CD4-positive, alpha-beta T cell treated with Interleukin-15 for 4 hours (primary cell): Measurements from ENCODE around the gene SDK2.

ENCODE experiments used
- DNase-seq: peaks from one replicate; pipeline ENCODE4 v3.0.0-alpha.2; 2020; ENCODE audit warnings: low spot score

The SDK2 gene

DNA sequence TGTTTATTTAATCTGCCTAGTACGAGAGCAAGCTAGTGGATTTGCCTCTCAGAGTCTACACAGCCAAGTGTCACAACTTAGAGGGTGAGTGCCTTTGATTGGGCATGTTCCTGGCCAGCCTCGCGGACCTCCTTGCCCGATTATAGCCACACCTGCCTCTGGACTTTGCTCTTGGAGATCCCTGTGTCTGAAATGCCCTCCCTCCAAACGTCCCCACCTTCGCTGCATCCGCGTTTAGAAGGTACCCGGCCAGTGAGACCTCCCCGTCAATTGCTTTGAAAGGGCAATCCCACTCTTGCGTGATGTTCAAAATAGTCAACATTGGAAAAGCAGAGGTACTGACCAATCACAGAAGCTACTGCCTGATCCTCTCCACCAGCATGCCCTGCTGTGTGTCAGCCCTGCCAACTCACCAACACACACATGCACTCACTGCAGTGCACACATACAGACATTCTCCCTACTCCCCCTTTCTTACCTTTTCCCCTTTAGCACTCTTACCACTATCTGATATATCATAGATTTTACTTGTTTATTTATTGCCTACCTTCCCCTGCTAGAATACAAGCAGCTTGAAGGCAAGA, 6.5 kb upstream of the SDK2 start:
- no peak for DNase-seq

DNA sequence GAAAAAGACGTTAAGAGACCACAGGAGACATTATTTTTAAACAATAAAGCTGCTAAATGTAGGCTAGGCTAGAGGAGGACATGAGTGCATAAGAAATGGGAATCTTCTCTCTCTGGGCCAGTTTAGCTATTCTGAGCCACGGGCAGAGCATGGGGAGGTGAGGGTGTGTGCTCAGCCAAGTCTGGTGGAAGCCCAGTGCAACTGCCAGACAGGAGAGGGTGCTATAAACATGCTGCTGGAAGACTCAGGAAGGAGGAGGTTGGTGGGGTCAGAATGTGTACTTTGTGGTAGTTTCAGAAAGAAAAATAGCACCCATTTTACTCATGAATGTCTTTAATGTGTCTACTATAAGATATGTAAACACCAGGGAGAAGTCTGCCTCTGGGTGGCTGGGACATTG, 5.9 kb upstream of the SDK2 start:
- no peak for DNase-seq

DNA sequence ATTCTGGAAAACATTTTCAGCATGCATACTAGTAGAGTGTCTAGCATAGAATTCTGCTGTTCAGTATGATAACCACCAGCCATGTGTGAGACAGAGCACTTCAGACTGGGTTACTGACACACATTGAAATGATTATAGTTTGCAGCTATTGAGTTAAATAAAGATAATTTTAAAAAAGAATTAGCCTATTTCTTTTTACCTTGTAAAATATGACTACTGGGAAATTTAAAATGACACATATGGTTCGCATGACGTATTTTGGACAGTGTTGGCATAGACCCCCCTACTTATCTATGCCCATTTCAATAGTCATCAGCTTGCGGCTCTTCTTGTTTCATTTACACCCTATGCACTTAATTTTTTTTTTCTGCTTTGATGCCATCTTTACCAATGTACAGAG, 4.7 kb upstream of the SDK2 start:
- DNase-seq: no peak

DNA sequence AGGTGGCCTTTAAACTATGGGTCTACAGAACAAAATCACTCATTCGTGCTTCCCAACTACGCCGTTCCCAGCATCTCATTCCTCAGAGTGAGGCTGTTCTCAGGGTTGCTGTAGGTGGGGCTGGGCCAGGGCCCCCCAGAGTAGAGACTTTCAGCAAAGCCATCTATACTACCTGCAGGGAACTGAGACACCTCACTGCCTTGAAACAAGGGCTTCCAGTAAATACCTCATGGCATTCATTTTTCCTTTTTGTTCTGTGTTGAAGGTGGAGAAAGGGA, 4.2 kb upstream of the SDK2 start:
- DNase-seq: no peak

DNA sequence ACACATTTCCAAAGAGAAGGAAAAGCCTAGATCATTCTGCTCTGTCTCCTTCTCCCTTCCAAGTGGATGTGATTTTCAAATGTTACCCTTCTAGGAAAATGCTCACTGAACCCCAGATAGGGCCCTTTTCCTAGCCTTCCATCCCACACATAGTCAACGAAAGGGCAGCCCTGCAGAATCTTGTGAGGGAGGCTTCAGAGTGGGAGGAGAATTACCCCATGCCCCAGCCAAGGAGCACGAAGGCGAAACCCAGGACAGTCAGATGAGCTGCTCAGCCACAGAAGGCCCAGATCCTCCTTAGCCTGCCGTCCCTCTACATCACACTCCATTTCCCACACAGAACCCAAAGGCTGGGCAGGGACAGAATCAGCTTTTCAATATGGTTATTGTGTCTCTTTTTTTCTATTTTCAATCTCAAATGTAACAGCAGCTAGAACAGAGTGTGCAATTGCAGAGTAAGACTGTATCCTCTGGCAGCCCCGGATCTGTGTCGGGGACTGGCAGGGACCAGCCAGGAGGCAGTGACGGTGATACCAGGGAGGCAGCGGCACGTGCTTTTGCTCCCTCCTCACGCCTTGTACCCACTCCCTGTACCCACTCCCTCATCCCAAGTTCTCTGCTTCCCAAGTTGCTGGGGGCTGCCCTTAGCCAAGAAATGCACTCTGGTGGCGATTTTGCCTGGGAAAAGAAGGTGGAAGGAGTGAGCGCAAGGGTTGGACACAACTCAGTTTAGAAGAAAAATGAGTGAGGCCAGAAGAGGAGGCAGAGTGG, 3.7 kb upstream of the SDK2 start:
- DNase-seq: no peak

DNA sequence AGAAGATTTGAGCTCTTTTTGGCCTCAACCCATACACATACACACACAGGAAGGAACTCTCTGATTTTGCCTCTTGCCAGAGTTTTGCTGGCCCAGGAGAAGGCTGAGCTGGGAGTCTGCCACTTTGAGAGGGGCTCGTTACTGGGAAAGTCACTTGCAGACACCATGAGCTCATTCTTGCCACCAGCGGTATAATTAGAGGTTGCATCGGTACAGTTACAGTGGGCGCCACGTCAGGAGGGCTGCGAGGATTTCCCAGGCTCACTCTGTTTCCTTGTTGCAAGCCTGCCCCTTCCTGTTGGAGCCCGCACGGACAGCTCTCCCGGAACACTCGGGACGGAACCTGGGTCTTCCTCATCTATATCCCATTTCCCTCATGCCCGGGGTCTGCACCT, 3.1 kb upstream of the SDK2 start:
- DNase-seq: no peak

DNA sequence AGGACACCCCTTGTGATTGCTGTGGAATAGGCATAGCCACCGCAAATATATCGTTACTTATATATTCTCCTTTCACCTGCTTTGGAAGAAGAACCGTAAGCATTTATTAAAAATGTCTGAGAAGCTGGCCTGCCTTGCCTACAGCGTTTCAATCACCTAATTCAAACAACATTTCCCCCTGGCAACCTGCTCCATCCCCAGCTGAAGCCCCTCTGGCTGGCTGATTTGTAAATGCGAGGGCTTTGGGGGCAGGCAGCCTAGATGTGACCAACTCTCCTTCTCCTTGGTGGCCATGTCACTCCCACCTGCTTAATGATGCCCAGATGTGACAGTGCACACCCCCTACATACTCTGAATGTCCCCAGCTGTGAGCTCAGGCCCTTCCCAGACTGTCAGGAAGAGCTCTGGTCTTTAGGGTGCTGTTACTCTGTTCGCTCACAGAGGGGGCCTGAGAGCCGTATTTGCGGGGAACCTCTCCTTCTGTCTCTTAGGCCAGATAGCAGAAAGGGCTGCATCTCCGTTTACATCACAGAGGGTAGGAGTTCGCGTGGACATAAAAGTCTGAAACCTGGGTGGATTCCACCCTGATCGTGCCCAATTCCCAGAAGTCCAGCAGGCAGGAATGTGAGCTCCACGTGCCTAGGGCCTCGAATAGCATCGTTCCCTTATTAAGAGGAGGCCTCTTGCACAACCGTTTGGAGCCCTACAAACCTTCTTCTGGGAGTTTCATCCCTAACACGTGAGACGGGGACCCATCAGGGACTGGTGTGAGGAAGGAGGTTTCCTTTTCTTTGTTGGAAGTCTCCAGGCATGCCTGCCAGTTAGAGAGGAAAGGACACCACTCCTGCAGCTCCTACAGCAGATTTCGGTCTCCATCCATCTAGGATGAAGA, 2.4 kb upstream of the SDK2 start:
- no peak for DNase-seq

DNA sequence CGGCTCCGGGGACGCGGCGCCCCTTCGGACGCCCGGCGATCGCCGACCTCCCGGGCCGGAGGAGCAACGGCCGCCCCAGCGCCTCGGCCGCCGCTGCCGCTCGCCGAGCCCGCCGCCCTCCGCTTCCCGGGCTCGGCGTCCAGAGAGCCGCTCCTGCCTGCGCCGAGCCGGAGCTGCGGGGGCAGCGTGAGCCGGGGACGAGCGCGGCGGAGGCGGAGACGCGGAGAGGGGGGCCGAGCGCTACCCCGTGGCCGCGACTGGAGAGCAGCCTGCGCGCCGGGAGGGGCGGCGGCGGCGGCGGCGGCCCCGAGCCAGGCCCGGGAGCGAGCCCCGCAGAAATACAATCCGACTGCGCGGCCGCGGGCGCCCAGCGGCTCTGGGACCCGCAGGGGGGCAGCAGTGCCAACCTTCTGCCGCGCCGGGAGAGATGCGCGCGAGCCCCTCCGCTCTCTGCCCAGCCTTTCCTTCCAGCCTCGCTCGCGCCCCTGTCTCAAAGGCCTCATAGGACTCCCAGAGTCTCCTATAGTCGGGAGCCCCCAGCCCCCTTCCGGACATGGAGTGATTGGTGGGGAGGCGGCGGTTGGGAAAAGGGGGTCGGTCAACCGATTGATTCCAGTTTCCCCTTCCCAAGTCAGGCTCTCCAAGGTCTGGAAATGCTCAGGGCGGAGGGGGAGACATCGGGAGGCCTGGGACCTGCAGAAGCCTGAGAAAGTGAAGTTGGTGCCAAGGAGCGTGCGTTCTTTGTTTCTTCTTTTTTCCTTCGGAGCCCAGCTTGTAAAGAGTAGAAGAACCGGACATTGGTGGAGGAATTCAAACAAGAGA, 1.0 kb upstream of the SDK2 start:
- no peak for DNase-seq

DNA sequence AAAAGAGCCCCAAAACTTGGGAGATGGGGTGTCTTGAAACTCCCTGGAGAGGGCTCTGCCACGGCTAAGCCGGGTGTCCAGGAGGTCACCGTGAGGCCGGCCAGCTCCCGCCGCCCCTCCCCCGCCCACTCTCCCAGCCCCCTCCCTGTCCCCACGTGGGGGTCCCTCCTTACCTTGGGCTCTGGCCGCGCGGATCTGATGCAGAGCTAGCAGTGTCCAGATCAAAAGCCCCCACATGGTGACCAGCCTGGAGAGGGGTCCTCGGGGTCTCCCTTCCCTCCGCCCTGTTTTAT, 447 bp downstream of the SDK2 start:
- no peak for DNase-seq

DNA sequence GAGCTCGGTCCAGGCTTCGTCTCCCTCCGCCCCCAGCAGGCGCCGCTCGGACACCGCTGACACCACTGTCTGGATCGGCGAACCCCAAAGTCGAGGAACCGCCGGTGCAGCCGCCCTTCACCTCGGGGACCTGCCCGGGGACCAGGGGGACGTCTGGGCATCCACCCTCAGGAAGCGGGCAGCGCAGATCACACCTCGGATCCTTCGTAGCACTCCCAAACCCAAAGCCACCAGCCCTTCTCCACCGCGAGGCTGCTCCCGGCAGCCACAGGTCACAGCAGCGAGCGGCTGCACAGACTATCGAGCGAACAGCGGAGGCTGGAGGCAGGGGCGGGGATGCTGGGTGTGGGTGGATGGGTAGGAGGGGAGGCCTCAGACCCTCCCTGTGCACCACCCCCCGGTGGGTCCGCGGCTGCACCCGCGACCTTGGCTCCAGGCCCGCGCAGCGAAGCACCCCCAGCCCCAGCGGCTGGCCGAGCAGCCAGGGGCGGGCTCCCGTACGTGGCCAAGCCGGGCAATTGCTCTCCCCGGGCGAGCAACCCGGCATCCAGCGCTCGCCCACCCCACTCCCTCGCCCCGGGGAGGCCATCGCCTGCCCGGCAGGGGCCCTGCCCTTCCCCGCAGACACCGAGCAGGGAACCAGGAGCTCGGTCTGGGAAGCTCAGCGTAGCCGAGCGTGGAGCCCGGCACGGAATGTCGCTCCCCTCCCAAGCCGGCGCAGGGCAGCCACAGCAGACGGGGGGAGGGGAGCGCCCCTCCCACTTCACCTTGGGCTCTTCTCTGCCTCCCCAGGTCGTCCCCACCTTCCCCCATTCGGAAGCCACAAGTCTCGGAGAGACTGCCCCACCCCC, 1.0 kb downstream of the SDK2 start:
- DNase-seq: no peak

DNA sequence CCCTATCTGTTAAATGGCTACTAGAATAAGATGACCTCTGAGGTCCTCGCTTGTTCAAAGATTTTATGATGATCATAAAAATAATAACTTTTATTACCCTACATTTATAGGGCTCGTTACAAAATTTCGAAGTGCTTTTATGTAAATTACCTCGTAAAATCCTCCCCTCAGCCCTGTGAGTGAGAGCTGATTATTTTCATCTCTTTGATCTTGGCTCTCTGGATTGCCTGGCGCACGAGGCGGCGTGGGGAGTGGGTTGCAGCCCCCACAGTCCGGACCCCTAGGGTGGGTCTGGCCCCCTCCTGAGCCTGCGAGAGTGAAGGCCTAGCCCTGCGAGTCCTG, 1.6 kb downstream of the SDK2 start:
- DNase-seq: no peak

DNA sequence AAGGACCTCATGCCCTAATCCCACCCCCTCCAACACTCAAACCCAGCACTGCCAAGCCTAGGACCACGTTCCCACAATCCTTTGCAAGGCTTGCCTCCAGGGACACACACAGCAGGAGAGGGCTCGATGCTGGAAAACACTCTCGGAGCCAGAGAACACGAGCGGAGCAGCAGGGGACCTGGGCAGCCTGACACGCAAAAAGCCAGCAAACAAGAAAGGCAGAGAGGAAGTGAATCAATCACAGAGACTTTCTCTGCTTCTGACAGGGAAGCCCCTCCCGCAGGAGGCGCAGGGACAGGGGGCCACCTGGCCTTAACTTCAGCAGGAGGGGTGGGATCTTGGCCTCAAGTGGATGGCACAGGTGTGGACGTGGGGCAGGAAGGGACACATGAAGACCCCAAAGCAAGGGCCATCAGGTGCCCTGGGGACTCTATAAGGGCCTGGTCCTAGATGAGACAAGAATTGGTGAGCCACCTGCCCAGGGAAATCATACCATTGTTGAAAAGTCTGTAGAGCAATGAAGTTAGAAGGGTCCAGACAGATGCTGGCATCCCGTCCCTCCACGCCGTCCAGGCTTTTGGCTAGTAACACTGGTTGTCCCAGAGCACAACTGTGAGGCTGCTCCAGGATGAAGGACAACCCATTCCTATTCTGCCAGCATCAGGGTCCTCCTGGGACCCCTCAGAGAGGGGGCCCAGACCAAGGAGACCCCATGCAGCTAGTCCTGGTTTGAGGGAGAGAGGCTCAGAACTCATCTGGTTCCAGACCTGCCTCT, 2.2 kb downstream of the SDK2 start:
- DNase-seq: no peak

DNA sequence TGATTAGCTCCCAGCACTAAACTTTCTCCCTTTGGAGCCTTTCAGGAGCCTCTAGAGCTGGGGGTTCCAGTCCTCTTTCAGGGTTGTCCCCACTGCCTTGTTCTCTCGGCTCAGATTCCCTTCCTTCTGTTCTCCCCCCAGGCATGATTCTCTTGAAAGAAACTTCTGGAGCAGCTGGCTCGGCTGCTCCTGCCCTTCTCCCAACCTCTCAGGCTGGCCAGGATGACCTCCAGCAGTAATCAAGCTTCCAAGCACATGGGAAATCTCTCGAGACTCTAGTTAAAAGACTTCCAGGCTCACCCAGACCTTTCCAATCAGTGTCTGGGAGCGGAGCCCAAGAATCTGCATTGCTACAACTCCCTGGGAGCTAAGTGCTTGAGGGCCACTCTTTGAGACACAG, 3.6 kb downstream of the SDK2 start:
- DNase-seq: no peak

DNA sequence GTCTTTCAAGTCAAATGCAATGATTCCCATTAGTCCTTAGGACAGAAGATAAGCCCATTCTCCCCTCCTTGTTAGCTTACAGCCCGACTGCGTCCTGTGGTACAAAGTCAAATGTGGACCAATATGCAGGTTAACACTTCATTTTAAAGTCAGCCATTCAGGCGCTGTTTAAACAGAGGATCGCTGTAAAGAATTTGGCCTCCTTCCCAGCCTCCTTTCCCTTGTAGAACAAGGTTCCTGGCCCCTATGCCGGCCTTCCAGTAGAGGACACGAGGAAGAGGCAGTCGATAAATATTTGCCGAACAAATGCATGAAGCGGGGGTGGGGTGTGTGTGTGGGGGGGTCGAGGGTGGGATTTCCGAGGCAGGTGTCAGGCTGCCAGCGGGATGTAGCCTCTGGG, 4.3 kb downstream of the SDK2 start:
- DNase-seq: no peak

DNA sequence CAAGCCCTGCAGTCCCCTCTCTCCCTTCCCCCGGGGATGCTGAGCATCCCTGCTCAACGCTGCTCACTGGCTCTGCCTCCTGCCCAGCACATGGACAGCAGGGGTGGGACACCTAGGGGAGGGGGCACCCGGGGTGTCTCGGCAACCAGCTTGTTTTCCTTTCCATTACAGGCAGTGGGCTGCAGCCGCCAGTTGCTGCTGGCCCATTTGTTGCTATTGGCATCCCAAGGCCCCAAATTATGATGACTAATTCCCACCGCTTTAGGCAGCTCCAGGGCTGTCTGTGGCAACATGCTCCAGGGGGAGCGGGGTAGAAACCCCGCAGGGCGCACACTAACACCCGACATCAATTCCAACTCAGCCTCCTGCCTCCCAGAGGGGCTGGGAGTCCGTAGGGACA, 4.9 kb downstream of the SDK2 start:
- no peak for DNase-seq

DNA sequence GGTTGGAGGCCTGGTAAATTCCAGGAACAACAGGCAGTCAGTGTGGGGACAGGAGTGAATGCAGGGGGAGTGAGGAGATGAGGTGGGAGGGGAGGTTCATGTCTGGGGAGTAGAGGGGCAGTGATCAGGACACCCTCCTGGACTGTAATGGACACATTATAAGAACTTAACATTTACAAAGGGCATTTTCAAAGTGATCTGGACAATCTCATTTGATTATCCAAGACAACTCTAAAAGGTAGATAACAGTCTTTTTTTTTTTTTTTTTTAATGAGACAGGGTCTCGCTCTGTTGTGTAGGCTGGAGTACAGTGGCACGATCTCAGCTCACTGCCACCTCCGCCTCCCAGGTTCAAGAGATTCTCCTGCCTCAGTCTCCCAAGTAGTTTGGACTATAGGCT, 5.7 kb downstream of the SDK2 start:
- DNase-seq: no peak

DNA sequence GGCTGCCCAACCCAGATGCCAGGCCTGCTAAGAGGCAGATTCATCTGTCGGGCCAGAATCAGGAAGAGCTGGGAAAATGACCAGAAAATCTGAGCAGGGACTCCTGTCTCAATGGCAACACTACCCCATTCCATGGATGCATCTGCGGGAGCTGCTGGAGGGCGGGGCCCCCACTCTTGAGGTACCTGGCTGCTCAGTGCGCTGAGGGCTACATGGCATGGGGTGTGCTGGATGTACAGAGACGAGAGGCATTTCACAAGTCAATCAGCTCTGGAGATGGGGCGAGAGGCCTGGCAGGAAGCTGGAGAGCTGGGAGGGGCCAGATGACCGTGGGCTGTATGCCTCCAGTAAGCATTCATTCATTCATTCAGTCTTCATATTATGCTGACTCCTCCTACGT, 6.4 kb downstream of the SDK2 start:
- no peak for DNase-seq

DNA sequence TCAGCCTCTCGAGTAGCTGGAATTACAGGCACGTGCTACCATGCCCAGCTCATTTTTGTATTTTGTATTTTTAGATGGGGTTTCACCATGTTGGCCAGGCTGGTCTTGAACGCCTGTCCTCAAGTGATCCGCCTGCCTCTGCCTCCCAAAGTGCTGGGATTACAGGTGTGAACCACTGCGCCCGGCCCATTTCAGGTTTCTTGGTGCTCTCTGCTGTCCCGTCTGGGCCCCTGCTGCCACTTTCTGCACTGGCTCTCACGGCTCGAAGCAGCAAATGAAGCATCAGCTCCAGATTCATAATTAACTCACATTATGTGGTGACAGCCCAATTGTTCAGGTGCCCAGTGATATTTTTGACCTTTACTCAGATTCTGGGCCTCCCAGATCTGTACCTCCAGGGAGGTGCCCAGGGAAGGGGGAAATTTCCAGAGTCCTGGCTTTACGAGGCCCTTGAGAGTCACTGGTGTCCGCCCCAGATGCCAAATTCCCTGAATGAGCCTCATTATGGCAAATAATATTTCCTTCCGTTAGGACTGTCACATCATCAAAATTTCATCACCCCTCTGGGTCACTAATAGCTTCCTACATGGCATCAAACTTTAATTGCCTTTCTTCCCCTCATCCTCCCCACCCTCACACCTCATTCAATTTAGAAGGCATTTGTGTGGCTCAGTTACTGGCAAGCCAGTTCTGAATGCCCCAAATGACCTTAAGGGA, 9.0 kb downstream of the SDK2 start:
- DNase-seq: no peak

DNA sequence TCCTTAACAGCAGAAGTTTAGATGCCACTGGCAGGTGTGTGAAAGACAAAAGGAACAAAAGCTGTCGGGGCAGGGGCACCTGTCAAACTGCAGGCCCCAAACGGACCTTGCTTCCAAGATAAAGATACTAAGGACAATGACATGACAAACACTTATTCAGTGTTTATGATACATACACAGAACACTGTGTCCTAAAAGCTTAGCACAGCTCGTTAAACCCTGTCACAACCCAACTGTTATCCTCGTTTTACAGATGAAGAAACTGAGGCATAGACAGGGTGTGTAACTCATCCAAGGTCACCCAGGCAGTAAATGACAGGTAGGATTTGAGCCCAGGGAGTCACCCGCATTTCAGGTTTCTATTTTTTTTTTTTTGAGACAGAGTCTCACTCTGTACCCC, 9.6 kb downstream of the SDK2 start:
- no peak for DNase-seq

DNA sequence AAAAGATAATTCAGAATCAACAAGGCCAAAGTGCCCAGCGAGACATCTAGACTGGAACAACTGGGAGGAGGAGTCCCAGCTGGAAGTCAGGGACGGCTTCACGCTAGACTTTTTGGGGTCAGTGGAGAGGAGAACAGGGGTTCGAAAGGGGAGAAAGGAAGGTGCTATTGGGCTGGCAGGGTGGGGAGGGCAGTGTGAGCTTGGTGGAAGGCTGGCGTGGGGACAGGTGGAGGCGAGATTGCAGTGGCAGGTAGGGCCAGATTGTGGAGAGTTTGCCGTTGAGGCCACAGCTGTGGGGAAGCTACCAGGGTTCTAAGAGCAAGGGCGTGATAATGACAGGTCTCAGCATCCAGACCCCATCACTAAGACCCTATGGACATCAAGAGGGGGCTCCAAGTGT, 10.5 kb downstream of the SDK2 start:
- no peak for DNase-seq

DNA sequence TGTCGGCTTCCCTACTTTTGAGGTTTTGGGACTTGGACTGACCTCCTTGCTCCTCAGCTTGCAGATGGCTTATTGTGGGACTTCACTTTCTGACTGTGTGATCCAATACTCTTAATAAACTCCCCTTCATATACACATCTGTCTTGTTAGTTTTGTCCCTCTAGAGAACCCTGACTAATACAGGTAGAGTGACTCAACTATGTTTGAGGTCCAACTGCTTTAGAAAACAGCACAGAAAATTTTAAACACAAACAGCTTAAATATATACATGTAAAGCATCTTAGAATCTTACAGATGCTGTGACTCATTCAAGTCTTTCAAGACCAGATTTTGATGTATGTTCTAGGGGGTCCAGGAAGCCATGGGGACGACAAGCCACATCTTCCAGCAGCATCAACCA, 11.7 kb downstream of the SDK2 start:
- no peak for DNase-seq
